ENCODE measurements around the gene BCL2.

DNA sequence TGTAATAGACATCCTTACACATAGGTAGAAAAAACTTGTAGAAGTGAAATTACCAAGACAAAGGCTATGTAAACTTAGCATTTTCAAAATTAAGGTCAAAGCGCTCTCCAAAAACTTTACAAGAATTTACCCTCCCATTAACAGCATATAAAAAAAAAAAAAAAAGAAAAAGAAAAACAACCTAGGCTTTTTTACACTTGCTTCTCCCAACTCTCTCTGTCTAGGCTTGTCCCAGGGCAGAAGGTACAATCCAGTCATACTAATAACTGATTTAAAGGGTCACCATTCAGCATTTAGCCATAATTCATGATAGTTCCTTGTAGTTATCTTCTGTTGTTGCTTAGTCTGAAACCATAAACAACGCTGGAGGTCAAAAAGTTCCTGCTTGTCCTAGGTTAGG is 130.5 kb downstream of the BCL2 start:
- no peak for TF ChIP-seq ZC3H10 (CRISPR knock-in tag; IDR thresholded peaks at IDR 0.05)
- TF ChIP-seq ZFP30 (CRISPR knock-in tag; IDR thresholded peaks at IDR 0.05) = no peak
- no peak for TF ChIP-seq PPARA (CRISPR knock-in tag; IDR thresholded peaks at IDR 0.05; ENCODE audit: borderline replicate concordance)

Measured in SK-N-SH treated with all-trans-retinoic acid at 6 μM for 48 hours (cell line).